Midbrain (tissue), 1 donor: ENCODE data around the gene CRY2.

Experiments
- DNase-seq: peaks from one replicate; lab custom pipeline; 2025; lab: John Stamatoyannopoulos, UW

The CRY2 gene

DNA sequence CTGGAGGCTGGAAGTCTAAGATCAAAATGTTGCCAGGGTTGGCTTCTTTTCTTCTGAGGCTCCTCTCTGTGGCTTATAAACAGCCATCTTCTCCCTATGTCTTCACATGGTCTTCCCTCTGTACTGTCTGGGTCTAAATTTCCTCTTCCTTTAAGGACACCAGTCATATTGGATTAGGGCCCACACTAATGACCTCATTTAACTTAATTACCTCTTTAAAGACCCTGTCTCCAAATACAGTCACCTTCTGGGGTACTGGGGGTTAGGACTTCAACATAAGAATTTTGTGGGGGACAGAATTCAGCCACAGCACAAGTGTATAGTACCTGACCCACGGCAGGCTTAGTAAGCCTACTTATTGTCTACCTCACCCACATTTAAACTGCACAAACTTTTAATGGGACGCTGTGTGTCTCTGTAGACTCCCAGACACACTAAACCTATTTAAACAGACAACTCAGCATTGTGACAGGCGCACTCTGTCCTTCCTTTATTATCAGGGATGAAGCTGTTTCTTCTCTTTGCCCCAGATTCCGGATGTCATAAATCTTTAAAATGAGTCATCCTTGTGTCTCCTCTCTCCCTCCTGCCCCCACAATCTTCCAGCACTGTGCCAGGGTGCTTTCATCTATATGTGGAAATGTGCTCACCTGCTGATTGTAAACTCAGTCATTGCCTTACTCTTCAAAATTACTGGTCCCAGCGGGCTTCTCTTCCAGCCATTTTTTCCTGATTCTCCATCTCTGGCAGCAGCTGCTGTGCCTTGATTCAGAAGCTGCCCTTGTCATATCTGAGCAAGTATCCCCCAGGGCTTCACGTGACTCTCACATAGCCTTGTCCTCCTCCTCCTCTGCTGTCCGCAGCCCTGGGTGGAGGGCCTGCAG is 32.8 kb downstream of the CRY2 start:
- no peak for DNase-seq

DNA sequence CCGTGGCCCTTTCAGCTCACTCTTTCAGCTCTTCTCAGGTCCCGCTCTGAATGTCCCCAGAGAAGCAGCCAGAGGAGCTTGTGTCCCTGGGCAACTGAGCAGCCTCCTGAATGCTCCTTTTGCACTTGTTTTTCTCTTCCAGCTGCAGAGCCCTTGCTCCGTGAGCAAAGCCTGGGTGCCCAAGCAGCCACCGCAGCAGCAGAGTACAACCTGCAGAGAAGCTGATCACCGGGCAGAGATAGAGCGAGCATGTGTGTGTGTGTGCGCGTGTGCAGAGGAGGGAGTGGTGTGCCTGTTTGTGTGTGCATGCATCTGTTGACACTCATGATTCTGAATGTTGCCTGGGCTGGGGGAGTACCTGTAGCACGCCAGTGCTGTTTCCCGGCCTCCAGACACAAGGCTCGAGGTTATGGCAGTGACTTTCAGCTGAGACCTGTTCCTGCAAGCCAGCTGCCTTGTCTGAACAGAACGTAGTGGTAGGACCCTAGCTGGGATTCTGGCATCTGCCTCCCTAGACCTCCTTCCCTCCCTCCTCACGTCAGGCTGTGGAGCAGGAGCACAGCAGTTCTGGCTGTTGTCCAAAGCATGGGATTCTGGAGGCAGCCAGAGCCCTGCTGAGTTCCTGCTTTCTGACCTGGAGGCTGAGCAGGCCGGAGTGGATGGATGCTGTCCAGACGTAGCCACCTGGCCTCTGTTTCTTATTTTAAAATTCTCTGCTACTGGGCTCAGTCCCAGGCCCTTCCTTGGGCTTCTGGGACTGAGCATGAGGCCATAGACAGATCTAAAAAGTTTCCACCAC is 33.7 kb downstream of the CRY2 start:
- no peak for DNase-seq

DNA sequence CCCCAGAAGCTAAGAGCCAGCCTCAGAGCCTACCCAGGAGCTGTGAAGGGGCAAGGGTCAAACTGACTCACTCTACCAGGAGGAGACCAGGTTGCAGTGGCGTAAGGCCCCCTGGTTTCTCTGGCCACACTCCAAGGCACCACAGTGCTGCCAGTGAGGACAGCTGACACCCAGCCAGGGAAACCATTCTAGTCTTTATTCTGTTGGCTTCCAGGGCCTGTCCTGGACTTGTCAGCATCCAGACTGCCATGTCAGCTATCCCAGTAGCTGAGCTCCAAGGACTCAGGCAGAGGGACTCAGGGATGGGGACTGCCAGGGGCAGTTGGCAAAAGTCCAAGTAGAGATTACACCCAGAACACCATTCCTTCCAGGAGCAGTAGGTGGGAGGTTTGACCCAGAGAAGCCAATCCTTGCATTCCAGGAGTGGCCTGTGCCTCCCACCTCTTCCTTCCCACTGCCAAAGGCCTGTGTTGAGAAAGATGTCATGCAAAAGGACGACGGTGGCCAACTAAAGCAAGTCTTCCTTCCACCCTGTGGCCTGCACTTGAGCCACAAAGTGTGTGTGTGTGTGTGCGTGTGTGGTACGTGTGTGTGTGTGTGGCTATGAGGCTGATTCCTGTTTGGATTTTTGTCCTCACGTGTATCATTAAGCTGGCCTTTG is 34.6 kb downstream of the CRY2 start:
- no peak for DNase-seq

DNA sequence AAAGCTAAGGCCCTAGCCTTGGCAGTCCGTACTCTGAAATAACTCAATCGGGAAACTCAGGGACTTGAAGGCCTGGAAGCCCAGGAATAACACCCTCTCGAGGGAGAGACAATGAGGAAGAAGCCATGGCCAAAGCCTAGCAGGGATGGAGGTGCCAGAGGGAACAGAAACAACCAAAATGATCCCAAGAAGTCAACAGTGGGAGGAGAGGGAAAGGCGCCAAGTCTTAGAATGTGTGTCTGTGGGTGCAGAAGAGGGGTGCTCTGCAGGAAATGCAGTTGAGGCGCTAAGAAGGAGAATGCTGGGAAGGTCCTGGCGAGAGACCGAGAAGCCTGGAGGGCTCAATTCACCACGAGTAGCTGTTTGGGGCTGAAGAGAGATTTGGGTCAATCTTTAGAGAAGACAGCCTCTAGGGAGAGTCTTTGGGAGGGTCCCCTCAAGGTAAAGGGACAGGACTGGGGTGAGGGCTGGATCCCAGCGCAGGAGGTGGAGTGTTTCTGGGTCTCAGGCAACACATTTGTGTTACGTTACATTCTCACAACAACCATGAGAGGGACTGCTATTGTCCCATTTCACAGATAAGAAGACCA is 37.4 kb downstream of the CRY2 start:
- no peak for DNase-seq

DNA sequence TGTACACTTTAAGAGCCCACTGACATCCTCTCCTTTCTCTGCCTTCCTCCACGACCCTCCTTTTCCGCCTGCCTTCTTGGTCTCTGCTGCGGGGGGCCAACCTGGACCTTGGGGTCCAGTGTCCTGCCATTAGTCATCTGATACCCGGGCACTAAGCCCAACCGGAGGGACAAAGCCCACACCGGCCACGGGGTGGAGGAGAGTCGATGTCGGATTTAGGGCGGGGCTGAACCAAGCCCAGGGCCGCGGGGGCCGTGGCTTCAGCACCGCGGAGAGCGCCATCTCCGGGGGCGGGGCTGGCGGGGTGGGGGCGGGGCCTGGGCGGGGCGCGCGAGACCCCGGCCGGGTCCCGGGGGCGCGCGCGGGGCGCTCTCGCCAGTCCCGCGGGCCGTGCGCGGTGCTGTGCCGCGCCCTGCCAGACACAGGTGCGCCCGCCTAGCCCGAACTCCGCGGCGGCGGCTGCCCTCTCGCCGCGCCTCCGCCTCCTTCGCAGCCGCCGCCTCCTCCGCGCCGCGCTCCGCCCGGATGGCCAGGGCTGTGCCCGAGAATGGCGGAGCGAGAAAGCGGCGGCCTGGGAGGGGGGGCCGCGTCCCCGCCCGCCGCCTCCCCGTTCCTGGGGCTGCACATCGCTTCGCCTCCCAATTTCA is 38.1 kb downstream of the CRY2 start, which contains the start of gene MAPK8IP1:
TSS of gene MAPK8IP1 (plus strand) at position 378 of the 647 bp plus-strand sequence. CDS start at position 548, 170 bp downstream.
- DNase-seq = peak; percentile 39

DNA sequence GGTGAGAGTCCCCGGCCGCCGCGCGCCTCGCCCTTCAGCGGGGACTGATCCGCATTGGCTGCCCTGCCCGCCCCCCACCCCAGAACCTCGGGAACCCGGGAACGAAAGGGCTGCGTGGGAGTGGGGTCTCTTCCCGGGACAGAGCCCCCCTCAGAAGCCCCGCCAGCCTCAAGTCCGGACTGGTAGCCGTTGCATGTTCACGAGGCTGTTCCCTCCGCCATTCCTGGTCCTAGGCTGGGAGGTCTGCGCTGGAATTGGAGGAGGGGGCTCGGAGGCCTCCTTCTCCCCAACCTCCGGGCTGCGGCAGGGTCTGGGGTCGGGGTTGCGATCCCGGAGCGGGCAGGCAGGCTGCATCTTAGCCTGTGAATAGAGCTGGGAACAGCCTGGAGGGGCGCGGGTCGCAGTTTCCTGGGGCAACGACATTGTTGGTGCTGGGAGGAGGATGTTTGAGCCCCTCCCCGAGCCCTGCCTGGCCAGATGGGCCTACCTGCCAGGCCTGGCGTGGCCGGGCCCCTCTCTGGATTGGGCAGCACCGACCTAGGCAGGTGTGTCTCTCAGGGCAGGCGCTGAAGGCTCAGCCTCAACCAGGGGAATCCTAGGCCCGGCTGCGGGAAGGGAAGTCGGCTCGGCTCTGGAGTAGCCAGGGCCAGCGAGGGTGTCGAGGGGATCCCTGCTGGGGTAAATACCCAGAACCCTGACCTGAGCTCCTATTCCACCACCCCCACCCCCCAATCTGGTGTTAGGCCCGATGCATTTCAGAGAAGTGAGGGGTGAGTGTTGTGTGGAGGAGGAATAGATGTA is 38.8 kb downstream of the CRY2 start:
- no peak for DNase-seq

DNA sequence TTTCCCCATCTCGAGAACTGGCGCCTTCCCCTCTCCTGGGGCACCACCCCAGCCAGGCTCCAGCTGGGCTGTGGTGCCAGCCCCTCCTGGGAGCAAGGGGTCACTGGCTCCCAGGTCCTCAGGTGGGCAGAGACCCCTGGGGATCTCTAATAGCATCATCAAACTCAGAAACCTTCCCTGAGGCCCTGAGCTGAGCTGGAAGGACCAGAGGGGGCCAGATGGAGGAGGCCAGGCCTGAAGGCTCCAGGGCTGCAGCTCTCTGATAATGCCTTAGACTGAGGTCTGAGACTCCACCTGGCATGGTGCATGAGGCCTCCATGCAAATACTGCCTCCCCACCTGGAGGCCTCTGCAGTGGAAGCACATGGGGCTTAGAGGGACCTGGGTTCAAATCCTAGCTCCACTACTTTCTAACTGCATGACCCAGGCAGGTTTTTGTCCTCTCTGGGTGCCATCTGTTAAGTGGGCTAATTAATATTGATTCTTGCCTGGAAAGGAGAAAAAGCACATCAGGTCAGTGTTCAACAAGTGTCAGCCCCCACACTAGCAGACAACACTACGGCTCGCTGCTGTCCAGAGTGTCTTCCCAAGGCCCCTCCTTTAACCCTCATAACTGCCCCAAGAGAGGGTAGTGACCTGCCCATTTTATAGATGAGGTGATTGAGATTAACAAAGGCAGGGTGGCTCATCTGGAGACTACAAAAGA is 39.7 kb downstream of the CRY2 start:
- DNase-seq = no peak

DNA sequence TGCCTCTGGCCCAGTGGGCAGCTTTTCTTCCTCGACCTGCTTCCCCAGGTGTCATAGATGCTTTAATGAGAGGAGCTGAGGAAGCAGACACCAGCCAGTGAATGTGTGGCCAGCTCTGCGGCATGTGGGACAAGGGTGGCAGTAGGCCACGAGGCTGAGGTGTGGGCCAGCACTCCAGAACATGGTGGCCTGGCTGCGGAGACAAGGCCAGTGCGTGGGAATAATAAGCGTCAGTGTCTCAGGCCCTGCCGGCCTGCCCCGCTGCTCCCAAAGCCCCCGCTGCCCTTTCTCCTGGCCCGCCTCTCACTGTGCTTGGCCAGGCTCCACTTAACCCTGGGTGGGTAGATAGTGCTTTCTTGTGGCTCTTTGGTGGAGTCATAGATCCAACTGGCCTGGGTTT is 40.3 kb downstream of the CRY2 start:
- no peak for DNase-seq

DNA sequence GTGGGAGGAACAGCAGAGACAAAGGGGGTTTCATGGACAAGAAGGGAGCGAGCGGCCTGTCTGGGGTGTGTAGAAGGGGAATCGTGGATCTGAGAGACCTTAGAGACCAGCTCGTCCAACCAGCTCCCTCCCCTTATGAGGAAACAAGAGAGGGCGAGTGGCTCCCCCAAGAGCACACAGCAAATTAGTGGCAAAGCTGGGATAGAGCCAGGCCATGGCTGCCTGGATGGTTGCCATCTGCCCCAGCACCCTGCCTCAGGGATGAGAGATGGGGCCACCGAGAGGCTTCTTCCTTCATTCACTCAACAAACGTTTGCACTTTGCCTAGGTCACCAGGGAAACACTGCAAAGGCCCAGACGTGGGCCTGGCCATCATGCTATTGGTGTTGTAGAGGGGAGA is 42.3 kb downstream of the CRY2 start:
- DNase-seq = no peak

DNA sequence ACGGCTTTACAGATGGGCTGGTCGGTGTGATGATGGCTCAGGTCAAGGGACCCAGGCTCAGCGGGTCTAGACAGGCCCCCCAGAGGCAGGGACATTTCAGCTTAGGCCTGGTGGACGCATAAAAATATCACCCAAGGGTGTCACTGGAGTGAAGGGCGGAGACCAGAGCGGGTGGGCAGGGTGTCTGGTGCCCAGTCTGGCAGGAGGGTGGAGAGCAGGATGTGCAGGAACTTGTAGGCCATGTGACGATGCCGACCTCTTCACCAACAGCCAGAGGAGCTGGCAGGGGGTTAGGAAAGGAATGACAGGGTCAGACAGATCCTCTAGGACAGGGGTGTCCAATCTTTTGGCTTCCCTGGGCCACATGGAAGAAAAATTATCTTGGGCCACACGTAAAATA is 42.7 kb downstream of the CRY2 start:
- DNase-seq = no peak

DNA sequence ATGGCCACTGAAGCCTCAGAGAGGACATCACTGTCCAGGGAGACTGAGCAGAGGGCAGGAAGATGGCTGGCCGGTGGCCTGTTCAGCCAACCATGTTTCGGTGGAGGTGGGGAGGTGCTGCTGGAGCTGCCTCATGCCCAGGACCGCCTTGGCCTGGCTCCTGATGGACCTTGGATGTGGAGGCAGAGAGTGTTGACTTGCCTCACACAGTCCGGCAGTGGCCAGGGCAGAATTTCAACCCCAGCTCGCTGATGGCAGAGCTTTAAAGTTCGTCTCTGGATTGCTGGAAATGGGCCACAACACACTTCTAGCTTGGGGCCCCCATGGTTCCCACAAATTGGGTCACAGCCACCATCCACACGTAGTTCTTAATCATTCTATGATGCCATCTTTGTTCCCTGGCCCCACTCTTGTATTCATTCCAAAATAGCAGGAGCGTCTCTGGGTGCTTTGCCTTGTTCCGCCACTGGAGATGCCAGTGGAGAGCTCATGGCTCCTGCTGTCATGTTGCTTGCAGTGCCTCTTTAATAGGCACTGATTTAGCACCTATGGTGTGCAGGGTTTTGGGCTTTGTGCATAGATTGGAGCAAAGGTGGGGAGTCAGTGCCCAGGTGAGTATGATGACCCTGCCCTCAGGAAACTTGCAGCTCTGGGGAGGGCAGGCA is 43.7 kb downstream of the CRY2 start:
- no peak for DNase-seq

DNA sequence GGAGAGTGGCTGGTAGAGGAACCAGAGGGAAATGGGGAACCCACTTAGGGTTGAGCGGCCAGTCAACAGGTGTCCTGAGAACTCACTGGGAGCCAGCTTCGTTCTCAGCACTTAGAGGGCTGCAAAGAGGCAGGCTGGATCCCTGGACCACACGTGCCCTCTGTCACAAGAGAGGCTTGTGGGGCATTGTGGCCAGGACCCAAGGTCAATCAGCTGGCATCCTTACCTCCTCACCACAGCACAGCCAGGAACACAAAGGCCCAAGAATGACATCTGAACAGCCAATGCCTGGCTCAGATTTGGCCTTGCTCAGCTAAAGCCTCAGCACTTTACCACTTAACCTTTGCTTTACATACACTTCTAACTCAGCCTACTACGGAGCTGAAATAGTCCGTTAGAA is 45.6 kb downstream of the CRY2 start:
- DNase-seq = no peak

DNA sequence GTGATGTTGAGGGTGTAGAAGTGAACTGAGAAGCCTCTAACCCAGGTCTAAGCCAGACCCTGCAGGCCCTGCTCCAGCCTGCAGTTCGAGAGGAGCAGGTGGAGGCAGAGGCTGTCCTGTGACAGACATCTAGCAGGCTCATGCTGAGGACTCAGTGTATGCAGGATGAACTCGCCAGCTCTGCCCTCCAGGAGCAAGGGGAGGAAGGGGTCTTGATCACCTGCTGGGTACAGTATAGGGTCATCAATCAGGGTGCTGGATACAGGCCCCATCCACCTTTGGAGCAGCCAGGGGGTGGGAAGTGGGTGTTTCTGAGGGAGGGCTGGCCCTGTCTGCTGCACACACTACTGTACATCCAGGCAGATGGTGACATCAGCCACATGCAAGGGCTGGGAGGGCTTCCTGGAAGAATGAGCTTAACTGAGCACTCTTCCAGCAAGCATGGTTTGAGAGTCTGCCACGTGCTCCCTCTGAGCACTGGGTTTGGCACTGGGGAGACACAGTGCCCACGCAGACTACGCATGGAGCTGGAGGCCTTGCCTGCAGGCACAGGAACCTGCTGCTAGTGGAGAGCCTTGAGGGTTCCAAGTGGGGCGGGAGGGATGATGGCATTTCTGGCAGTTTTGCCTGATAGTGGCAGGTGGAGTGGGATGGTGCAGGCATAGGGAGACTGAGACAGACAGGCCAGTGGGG is 47.4 kb downstream of the CRY2 start:
- no peak for DNase-seq

DNA sequence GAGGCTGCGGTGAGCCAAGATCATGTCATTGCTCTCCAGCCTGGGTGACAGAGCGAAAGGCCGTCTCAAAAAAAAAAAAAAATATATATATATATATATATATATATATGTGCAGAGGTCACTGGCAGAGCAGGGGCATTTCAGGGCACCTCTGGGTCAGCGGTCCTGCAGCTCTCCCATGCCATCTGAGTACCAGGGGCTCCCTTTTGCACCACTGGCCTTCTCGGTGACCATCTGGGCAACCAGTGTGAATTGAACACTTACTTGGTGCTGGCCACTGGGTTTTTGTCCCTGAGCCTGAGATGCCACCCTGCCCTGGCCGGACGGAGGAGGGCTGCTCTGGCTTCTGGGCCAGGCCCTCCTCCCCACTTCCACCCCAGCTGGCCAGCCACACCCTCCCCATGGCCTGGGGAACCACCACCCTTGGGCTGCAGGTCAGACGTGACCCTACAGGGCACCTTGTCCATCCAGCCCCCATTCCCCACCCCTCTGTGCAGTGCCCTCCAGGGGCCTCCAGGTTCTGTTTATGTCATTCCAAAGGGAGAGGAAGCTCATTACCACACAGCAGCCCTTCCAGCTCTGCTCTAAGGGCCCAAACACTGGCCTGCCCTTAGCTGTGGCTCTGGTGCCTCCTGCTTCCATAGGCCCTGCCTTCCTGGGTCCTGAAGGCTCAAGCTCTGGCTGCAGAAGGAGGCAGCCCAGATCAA is 48.4 kb downstream of the CRY2 start:
- no peak for DNase-seq

DNA sequence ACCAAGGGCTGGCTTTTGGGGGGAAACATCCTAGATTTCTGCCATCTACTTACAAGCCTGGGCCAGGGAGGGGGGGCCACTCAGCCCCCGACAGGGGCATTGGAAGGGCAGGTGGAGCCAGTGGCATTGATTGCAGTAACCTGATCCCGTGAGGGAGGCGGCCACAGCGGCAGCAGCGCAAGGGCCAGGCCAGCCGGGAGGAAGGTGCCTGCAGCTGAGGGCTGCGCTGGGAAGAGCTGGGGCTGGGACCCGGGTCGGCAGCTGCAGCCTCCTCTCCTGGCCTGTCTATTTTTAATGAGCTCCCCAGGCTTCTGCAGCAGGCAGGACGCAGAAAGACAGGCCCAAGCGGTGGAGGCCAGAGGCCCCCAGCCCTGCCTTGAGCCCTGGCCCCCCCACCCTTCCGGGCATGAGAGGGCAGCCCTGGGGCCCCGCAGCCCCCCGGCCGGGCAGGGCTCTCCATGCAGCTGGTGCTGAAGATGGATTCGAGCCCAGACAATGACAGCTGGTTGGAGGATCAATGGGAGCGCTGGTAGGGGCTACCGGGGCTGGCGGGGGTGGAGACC is 49.2 kb downstream of the CRY2 start:
- no peak for DNase-seq

DNA sequence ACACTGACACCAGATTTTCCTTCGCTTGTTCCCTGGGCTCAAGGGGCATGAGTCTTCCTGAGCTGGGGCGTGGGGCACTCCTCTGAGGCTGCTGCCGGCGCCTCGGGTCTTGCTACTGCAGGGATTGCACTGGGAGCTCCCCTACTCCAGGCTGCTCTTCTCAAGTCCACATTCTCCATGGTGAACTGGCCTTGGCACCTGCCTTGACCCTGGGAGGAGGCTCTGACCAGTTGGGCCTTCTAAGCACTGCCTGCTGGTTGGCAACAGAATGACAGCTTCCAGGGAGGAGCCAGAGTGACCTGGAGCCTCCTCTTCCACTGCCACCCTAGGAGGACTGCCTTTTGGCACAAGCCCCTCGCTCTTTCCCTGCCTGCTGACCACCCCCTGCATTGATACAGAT is 50.3 kb downstream of the CRY2 start:
- no peak for DNase-seq

DNA sequence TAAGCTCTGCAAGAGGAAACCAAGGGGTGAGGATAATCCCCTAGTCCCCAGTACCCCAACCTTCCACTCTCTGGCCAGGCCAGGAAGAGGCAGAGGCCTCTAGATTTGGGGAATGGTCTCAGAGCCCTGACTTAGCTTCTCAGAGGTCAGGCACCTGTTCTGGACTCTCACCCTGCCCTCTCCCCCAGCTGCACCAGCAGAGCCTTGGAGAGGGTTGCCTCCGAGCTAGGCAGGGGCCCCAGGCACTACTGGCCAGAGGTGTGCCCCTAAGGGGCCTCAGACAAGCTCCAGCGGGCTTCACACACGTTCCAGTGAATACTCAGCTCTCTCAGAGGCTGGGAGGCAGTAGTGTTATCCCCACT is 51.8 kb downstream of the CRY2 start:
- DNase-seq = no peak
